Left ventricle myocardium inferior (tissue), 1 donor: ENCODE results near the gene TP53I3. TPM values are rescaled to one million over a fixed set of nuclear protein-coding genes. Genes with fewer than 3 reads are reported as not detected.

ENCODE experiments used
- DNase-seq: peaks from one replicate; pipeline ENCODE4 v3.0.0-alpha.2; 2020
- H3K27ac ChIP-seq: fragments of 200-600 bp; replicated peaks from 2 replicates; pipeline ENCODE4 v1.8.0; 2021
- H3K27me3 ChIP-seq: fragments of 200-600 bp; 2 replicates; pipeline ENCODE4 v1.8.0; 2021; ENCODE audit warnings: low read depth
- H3K36me3 ChIP-seq: fragments of 200-600 bp; 2 replicates; pipeline ENCODE4 v1.8.0; 2021
- H3K4me1 ChIP-seq: fragments of 200-600 bp; 2 replicates; pipeline ENCODE4 v1.8.0; 2021
- H3K4me3 ChIP-seq: fragments of 200-600 bp; 2 replicates; pipeline ENCODE4 v1.8.0; 2021; ENCODE audit warnings: mild to moderate bottlenecking, moderate library complexity
- H3K9me3 ChIP-seq: fragments of 200-600 bp; replicated peaks from 2 replicates; pipeline ENCODE4 v1.8.0; 2021
- intact Hi-C: fragments of 100-400 bp; cut with micrococcal nuclease; formaldehyde crosslinking; loops from one replicate; pipeline ENCODE4 v1.11.0; 2022
- total RNA-seq: library from RNA; stranded (reverse); fragmentation: NEBNext Ultra II Directional; extraction: Animal tissue kit (Norgen Biotek cat#: 25700); gene quantifications from one replicate; pipeline ENCODE4 v1.2.1, GENCODE V29; 2021
- TF ChIP-seq, protein P1 (sequence below): fragments of 200-600 bp; IDR thresholded peaks from 2 replicates; pipeline ENCODE4 v1.8.0; 2021; ENCODE audit warnings: antibody characterized with exemption, mild to moderate bottlenecking, borderline replicate concordance
- donor health status: DM: no; HTN: yes; CAD: no; lungs with severe emphysema.

Gene TP53I3
- total RNA-seq, 1 donor from 2014 or later = 7.5 TPM

DNA sequence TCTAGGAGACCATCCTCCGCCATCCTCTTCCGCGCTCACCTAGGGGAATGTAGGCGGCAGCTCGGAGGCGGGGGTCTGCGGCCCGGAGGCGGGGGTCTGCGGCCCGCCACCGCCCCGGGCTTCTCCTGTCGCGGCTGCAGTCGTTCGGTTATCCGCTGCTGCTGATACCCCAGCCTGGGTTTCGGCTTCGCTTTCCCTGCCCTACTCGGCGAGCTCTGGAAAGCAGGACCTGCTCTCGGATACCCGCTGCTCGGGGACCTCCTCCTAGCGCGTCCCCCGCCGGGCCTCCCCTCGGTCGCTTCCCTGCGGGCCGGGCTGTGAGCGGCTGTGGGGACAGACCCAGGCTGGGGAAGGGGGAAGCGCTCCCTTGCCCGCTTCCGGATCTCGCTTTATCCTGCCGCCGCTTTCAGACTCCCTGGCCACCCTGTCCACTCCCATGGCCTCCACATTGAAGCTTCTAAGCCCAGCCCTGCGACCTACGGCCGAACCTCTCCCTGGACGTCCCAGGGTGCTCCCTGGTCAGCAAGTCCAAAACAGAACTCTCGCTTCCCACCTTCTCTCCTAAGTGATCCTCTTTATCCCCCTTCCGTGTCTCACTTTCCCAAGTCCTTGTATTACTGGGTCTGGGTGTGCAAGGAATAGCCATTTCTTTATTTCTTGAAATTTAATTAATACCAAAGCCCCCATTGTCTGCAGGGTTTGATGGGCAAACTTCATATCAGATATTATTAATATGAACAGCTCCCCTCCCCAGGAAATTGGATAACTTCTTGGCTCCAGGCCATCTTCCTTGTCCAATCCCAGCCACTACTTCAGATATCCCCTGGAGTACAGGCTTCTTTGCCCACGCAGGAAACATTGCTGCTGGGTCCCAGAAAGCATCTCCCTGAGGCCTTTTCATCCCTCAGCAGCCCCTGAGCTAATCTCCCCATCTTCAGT is 34.3 kb downstream of the TP53I3 start:
- intact Hi-C loops = no loop called here
- H3K9me3 ChIP-seq = no peaks in the 10 kb centered on the region
- H3K27me3 ChIP-seq = no peaks in the 10 kb centered on the region
- H3K4me3 ChIP-seq = peak overlapping the region; percentile 88
- DNase-seq = peak; percentile 28
- TF ChIP-seq, protein P1, sequence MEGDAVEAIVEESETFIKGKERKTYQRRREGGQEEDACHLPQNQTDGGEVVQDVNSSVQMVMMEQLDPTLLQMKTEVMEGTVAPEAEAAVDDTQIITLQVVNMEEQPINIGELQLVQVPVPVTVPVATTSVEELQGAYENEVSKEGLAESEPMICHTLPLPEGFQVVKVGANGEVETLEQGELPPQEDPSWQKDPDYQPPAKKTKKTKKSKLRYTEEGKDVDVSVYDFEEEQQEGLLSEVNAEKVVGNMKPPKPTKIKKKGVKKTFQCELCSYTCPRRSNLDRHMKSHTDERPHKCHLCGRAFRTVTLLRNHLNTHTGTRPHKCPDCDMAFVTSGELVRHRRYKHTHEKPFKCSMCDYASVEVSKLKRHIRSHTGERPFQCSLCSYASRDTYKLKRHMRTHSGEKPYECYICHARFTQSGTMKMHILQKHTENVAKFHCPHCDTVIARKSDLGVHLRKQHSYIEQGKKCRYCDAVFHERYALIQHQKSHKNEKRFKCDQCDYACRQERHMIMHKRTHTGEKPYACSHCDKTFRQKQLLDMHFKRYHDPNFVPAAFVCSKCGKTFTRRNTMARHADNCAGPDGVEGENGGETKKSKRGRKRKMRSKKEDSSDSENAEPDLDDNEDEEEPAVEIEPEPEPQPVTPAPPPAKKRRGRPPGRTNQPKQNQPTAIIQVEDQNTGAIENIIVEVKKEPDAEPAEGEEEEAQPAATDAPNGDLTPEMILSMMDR = no peak
- no peaks in the 10 kb centered on the region for H3K36me3 ChIP-seq
- peaks cover 43% of the 10 kb centered on the region for H3K4me1 ChIP-seq
- H3K27ac ChIP-seq = peak overlapping the region; percentile 72

DNA sequence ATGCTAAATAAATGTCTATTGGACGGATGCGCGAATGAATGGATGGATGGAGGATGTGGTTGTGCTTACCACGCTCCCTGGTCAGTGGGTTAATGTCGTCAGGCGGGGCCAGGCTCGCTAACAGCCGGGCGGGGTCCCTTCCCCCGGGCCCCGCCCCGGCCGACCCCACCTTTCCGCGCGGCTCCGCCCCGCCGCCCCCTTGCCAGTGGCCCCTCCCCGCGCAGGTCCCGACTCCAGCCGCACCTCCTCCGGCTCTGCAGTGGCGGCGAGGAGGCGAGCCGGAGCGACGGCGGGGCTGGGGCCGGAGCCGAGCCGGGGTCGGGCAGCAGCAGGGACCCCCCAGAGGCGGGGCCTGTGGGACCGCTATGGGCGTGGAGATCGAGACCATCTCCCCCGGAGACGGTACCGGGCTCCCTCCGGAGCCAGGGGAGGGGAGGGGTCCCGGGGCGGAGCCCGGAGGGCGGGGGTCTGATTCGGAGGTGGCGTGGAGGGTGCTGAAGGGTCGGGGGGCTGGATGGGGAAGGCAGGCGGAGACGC is 35.1 kb downstream of the TP53I3 start, which contains the start of gene FKBP1B:
Gene FKBP1B, plus strand, starts transcription at position 257 of the 537 bp plus-strand sequence. Its CDS starts 109 bp downstream, at position 366.
- Histone ChIP-seq H3K9me3 (no peaks in the 10 kb centered on the region), H3K36me3 (no peaks in the 10 kb centered on the region), H3K4me3 (peak within 1 kb of the TSS; percentile 88), H3K27me3 (no peaks in the 10 kb centered on the region), H3K4me1 (peaks cover 43% of the 10 kb centered on the region), H3K27ac (peak within 1 kb of the TSS; percentile 72)
- TF ChIP-seq, protein P1 = no peak
- intact Hi-C loops = no loop called here
- peak; percentile 62 for DNase-seq

DNA sequence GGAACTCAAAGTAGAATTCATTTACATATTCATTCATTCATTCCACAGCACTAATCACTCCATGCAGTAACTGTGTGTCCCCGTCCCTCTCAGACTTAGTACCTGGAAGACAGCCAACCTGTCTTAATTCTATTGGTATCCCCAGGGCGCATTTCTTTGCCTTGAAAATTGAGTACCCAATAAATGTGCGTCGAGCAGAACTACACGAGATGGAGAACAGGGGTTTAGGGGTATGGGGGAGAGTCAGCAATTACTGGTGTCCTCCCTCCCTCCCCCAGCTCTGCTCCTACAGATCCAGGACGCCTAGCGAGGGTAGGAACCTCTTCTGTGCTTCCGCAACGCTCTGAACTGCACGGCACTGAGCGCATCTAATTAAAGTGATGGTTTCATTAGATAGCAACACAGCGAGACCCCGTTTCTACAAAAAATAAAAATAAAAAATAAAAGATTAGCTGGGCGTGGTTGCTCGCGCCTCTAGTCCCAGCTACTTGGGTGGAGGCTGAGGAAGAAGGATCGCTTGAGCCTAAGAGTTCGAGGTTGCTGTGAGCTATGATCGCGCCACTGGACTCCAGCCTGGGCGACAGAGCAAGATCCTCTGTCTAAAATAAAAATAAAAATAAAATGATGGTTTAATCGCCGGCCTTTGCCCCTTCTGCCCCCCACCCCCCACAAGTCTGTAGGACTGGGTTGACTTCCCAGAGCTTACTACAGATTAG is 35.7 kb downstream of the TP53I3 start:
- intact Hi-C loops = no loop called here
- H3K4me3 ChIP-seq = peak overlapping the region; percentile 88
- H3K36me3 ChIP-seq = no peaks in the 10 kb centered on the region
- DNase-seq = no peak
- H3K4me1 ChIP-seq = peaks cover 43% of the 10 kb centered on the region
- TF ChIP-seq, protein P1 = no peak
- no peaks in the 10 kb centered on the region for H3K9me3 ChIP-seq
- H3K27ac ChIP-seq = peak overlapping the region; percentile 5
- H3K27me3 ChIP-seq = no peaks in the 10 kb centered on the region

DNA sequence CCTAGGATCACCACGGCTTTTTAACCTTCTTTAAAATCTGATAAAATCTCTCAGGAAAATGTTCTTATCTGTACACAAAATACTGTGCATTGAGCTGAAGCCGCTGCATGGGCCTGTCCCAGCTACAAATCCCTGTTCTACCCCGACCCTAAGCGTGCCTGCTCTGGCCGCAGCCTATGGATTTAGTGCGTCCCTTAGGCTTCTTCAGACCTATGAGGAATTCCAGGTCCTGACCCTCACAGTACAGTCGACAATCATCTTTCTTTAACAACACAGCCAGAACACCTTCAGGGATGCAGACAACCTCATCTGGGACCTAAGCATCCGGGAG is 37.0 kb downstream of the TP53I3 start:
- Histone ChIP-seq H3K27ac (no peak overlapping the region), H3K27me3 (no peaks in the 10 kb centered on the region), H3K4me3 (peak overlapping the region; percentile 82), H3K9me3 (no peaks in the 10 kb centered on the region), H3K36me3 (no peaks in the 10 kb centered on the region), H3K4me1 (peaks cover 43% of the 10 kb centered on the region)
- intact Hi-C loops = no loop called here
- TF ChIP-seq, protein P1 = no peak
- no peak for DNase-seq

DNA sequence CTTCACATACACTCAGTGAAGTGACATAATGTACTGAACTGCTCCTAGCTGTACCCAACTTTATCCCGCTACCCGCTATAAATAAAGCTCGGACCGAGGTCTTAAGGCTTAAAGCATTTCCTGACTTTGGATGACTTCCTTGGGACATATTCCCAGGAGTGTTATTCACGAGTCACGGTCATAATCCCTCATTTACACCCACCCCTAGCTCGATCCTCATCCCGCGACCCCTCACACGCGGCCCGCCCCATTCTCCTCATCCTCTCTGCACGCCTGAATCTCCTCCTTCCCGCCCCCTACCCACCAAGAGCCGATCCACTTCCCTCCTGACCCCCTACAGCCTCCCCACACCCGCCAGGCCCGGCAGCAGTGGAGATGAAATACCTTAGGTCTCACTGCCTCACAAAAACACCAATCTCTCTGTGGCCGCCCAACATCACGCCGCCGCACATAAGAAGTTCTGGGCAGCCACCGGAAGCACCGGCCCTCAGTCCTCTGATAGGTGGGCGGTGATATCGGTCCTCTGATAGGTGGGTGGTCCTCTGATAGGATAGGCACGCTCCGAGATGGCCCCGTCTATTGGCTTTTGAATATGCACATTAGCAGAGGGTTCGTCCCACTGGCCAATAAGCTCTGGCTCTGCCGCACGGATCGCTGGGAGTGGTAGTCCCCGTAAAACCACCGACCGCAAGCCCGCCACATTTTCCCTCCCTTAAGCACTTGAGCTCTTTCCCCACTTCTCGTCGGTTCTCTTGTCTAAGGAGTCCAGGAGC is 37.5 kb downstream of the TP53I3 start, which contains the start of gene WDCP:
Gene WDCP, minus strand, starts transcription at position 462 of the 773 bp plus-strand sequence. CDS start 7,897 bp downstream, outside the sequence.
- Histone ChIP-seq H3K4me3 (peak within 1 kb of the TSS; percentile 82), H3K27ac (peak within 1 kb of the TSS; percentile 77), H3K36me3 (no peaks in the 10 kb centered on the region), H3K4me1 (peaks cover 43% of the 10 kb centered on the region), H3K27me3 (no peaks in the 10 kb centered on the region), H3K9me3 (no peaks in the 10 kb centered on the region)
- TF ChIP-seq, protein P1 = no peak
- intact Hi-C loops = no loop called here
- peak; percentile 93 for DNase-seq
